ENCODE measurements around the gene WNK2. TPM values are rescaled to one million over a fixed set of nuclear protein-coding genes. Genes with fewer than 3 reads are reported as not detected.

Gene WNK2
- total RNA-seq, 1 donor from 2014 or later, result 1.9 TPM

- no peaks in the 10 kb centered on the region for H3K36me3 Mint-ChIP-seq (ENCODE audit: low read depth, unreplicated experiment)
- no peak overlapping the region for H3K27ac ChIP-seq (ENCODE audit: low read depth, low read length)
- no peak overlapping the region for H3K27ac Mint-ChIP-seq (ENCODE audit: unreplicated experiment)
- no peak overlapping the region for H3K4me2 ChIP-seq (ENCODE audit: low read length)
- H3K9me3 Mint-ChIP-seq (ENCODE audit: unreplicated experiment), result peaks cover 7% of the 10 kb centered on the region
- no peaks in the 10 kb centered on the region for H3K27me3 ChIP-seq (ENCODE audit: insufficient read depth, low read length)
- H4K20me1 ChIP-seq (ENCODE audit: insufficient read depth, low read length), result no peaks in the 10 kb centered on the region
- H3K79me2 ChIP-seq (ENCODE audit: insufficient read depth, low read length), result no peaks in the 10 kb centered on the region
- H3K4me1 ChIP-seq (ENCODE audit: insufficient read depth, low read length), result no peaks in the 10 kb centered on the region
- DNase-seq (ENCODE audit: low read depth) (no peak), FAIRE-seq (no peak)
- H3K27me3 Mint-ChIP-seq (ENCODE audit: low read depth, unreplicated experiment), result peaks cover 9% of the 10 kb centered on the region
- TF ChIP-seq, protein P1, sequence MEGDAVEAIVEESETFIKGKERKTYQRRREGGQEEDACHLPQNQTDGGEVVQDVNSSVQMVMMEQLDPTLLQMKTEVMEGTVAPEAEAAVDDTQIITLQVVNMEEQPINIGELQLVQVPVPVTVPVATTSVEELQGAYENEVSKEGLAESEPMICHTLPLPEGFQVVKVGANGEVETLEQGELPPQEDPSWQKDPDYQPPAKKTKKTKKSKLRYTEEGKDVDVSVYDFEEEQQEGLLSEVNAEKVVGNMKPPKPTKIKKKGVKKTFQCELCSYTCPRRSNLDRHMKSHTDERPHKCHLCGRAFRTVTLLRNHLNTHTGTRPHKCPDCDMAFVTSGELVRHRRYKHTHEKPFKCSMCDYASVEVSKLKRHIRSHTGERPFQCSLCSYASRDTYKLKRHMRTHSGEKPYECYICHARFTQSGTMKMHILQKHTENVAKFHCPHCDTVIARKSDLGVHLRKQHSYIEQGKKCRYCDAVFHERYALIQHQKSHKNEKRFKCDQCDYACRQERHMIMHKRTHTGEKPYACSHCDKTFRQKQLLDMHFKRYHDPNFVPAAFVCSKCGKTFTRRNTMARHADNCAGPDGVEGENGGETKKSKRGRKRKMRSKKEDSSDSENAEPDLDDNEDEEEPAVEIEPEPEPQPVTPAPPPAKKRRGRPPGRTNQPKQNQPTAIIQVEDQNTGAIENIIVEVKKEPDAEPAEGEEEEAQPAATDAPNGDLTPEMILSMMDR (IDR thresholded peaks at IDR 0.05; ENCODE audit: insufficient read depth, low read depth, low read length), result no peak
- no peak for TF ChIP-seq EZH2 (IDR thresholded peaks at IDR 0.05; ENCODE audit: insufficient read depth, low read length)
- H3K36me3 ChIP-seq (ENCODE audit: insufficient read depth, low read length), result no peaks in the 10 kb centered on the region
- H3K4me1 Mint-ChIP-seq (ENCODE audit: low read depth, unreplicated experiment), result no peaks in the 10 kb centered on the region
- no peak overlapping the region for H3K9ac ChIP-seq (ENCODE audit: low read length)
- H3K9me3 ChIP-seq (ENCODE audit: insufficient read depth, low read depth, low read length), result no peaks in the 10 kb centered on the region
- no peak overlapping the region for H3K4me3 ChIP-seq (ENCODE audit: insufficient read depth, low read depth, low read length)
- no peak overlapping the region for H2AFZ ChIP-seq (ENCODE audit: low read depth, low read length)
- H3K4me3 Mint-ChIP-seq (ENCODE audit: unreplicated experiment), result no peak overlapping the region
Measured at GRCh38 chr9:93210974-93211653, 27.2 kb downstream of the WNK2 start.

DNA sequence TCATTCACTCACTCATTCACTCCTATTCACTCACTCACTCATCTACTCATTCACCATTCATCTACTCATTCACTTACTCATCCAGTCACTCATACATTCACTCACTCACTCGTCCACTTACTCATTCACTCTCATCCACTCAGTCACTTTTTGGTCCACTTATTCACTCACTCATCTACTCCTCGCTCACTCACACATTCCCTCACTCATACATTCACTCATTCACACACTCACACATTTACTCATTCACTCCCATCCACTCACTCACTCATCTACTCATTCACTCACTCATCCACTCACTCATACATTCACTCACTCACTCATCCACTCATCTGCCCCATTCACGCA lies 27.7 kb downstream of the WNK2 start:
- H3K9me3 Mint-ChIP-seq (ENCODE audit: unreplicated experiment), result peaks cover 9% of the 10 kb centered on the region
- H4K20me1 ChIP-seq (ENCODE audit: insufficient read depth, low read length), result no peaks in the 10 kb centered on the region
- TF ChIP-seq, protein P1 (IDR thresholded peaks at IDR 0.05; ENCODE audit: insufficient read depth, low read depth, low read length), result no peak
- TF ChIP-seq EZH2 (IDR thresholded peaks at IDR 0.05; ENCODE audit: insufficient read depth, low read length), result no peak
- H3K36me3 Mint-ChIP-seq (ENCODE audit: low read depth, unreplicated experiment), result no peaks in the 10 kb centered on the region
- H3K4me3 ChIP-seq (ENCODE audit: insufficient read depth, low read depth, low read length), result no peak overlapping the region
- no peaks in the 10 kb centered on the region for H3K79me2 ChIP-seq (ENCODE audit: insufficient read depth, low read length)
- peaks cover 9% of the 10 kb centered on the region for H3K27me3 Mint-ChIP-seq (ENCODE audit: low read depth, unreplicated experiment)
- no peaks in the 10 kb centered on the region for H3K27me3 ChIP-seq (ENCODE audit: insufficient read depth, low read length)
- no peaks in the 10 kb centered on the region for H3K4me1 ChIP-seq (ENCODE audit: insufficient read depth, low read length)
- H3K27ac Mint-ChIP-seq (ENCODE audit: unreplicated experiment), result no peak overlapping the region
- no peak overlapping the region for H3K27ac ChIP-seq (ENCODE audit: low read depth, low read length)
- no peaks in the 10 kb centered on the region for H3K4me1 Mint-ChIP-seq (ENCODE audit: low read depth, unreplicated experiment)
- no peaks in the 10 kb centered on the region for H3K9me3 ChIP-seq (ENCODE audit: insufficient read depth, low read depth, low read length)
- no peak for FAIRE-seq
- no peak overlapping the region for H3K4me3 Mint-ChIP-seq (ENCODE audit: unreplicated experiment)
- H3K9ac ChIP-seq (ENCODE audit: low read length), result no peak overlapping the region
- DNase-seq (ENCODE audit: low read depth), result no peak
- H3K4me2 ChIP-seq (ENCODE audit: low read length), result no peak overlapping the region
- H3K36me3 ChIP-seq (ENCODE audit: insufficient read depth, low read length), result no peaks in the 10 kb centered on the region
- H2AFZ ChIP-seq (ENCODE audit: low read depth, low read length), result no peak overlapping the region

GRCh38 chr9:93212409-93212808 lies 28.5 kb downstream of the WNK2 start:
- no peak overlapping the region for H3K4me3 ChIP-seq (ENCODE audit: insufficient read depth, low read depth, low read length)
- H4K20me1 ChIP-seq (ENCODE audit: insufficient read depth, low read length), result no peaks in the 10 kb centered on the region
- no peak for DNase-seq (ENCODE audit: low read depth)
- no peak overlapping the region for H3K27ac Mint-ChIP-seq (ENCODE audit: unreplicated experiment)
- TF ChIP-seq, protein P1 (IDR thresholded peaks at IDR 0.05; ENCODE audit: insufficient read depth, low read depth, low read length), result no peak
- no peak for TF ChIP-seq EZH2 (IDR thresholded peaks at IDR 0.05; ENCODE audit: insufficient read depth, low read length)
- peaks cover 5% of the 10 kb centered on the region for H3K27me3 Mint-ChIP-seq (ENCODE audit: low read depth, unreplicated experiment)
- no peaks in the 10 kb centered on the region for H3K27me3 ChIP-seq (ENCODE audit: insufficient read depth, low read length)
- FAIRE-seq, result no peak
- H3K9ac ChIP-seq (ENCODE audit: low read length), result no peak overlapping the region
- no peaks in the 10 kb centered on the region for H3K4me1 ChIP-seq (ENCODE audit: insufficient read depth, low read length)
- H2AFZ ChIP-seq (ENCODE audit: low read depth, low read length), result no peak overlapping the region
- no peaks in the 10 kb centered on the region for H3K9me3 ChIP-seq (ENCODE audit: insufficient read depth, low read depth, low read length)
- H3K4me2 ChIP-seq (ENCODE audit: low read length), result no peak overlapping the region
- no peaks in the 10 kb centered on the region for H3K36me3 Mint-ChIP-seq (ENCODE audit: low read depth, unreplicated experiment)
- no peaks in the 10 kb centered on the region for H3K36me3 ChIP-seq (ENCODE audit: insufficient read depth, low read length)
- no peak overlapping the region for H3K4me3 Mint-ChIP-seq (ENCODE audit: unreplicated experiment)
- no peak overlapping the region for H3K27ac ChIP-seq (ENCODE audit: low read depth, low read length)
- H3K4me1 Mint-ChIP-seq (ENCODE audit: low read depth, unreplicated experiment), result no peaks in the 10 kb centered on the region
- no peaks in the 10 kb centered on the region for H3K79me2 ChIP-seq (ENCODE audit: insufficient read depth, low read length)
- peaks cover 9% of the 10 kb centered on the region for H3K9me3 Mint-ChIP-seq (ENCODE audit: unreplicated experiment)
